ENCODE data around the gene CTBP2.
A peak's percentile ranks its signal among the peaks of the same experiment; 100 is the strongest.

CTBP2 gene

DNA sequence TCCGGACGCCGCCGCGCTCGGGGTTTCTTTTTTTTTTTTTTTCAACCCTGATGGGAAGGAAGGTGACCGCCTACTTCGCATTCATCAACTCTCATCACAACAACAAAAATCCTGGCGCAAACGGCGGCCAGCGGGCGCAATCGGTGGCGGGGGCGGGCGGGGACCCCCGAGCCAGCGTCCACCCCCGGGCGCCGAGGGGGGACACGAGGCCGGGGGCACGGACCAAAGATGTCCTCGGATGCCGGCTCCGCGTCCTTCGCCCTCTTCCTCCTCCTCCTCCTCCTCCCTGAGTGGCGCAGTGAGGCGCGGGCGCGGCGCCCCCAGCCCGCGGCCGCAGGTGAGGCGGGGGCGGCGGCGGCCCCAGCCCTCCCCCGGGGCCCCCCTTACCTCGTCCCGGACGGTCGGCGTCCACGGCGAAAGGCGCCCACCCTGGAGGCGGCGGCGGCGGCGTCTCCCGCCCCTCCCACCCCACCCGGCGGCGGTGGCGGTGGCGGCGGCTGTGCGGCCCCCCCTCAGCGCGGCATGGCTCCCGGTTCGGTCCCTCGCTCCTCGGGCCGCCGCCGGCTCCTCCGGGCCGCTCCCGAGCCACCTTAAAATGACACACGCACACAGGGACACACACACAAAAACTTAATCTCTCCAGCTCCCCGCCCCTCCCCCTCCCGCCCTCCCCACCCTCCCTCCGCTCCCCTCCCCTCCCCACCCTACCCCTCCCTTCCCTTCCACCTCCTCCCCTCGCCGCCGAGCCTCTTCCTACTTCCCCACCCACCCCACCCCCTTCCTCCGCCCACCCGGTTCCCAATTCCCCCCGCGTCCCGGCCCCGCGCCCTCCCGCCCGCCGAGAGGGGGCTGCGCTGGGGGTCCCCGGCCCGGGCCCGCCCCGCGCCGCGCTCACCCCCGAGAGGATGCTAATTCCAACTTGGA is at the start of gene CTBP2:
TSS of gene CTBP2 (minus strand) at position 632 of the 924 bp plus-strand sequence.
- peak; percentile 69 for DNase-seq (ENCODE audit: low read depth)

DNA sequence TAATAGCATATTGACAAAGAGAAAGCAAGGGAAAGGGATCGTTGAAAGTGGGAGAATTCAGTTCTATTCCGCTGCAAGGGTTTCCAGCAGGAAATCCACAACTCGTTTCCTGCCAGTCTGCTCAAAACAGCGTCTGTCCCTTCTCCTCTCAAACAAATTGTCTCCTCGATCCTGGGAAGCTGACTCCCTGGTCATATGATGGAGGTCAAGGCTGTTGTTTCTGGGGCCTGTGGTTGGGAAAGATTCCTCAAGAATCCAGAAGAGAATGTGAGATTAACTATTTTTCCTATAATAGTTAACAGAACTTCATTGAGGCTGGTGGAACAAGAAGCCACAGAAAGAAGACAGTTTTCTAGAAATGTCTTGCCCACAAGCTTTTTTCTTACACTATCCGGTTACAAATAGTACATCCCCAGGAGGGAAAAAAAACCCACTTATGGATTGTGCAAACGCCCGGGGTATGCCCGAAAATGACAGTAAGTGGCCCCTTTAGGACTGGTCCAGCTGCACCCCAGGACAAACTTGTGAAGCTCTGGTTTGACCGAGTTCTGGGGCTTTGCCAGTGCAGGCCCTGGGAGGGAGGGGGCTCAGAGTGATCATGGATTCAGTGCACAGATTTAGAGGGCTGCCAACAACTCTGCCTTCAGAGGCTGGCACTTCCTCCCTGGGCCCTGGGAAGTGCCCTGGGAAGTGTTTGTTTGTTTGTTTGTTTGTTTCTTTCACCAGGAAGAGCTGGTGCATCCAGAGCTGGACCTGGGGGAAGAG is 49.4 kb upstream of the CTBP2 start:
- DNase-seq (ENCODE audit: low read depth): no peak

DNA sequence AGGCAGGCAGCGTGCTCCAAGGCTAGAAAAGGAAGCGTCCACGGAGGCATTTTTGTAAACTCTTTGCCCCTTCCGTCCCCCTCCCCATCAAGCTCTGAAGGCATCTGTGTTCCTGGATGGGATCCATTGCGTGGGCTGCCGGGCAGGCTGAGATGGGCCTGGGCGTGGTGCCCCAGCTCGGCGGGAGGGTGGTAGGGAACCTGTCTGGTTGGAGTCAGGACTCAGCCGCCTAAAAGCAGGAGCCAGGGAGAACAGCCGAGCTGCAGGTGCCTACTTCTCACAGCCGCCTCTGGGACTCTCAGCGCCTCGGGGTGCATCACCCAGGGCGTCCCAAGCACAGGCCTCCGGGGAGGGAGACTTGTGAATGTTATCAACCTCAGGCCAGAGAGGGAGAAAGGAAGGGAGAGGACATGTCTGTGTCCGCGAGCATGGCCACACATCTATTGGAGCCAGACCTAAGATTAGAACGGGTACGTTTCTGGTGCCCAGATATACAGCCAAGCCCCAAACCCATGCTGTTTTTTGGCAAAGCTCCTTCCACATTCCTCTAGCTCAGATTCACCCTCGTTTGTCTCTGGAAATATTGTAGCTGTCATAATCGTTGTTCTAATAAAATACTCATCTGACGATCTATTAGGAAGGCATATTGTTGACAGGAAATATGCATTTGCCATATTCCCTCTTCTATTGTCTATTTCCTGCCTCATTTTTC is 48.6 kb upstream of the CTBP2 start:
- DNase-seq (ENCODE audit: low read depth): no peak

DNA sequence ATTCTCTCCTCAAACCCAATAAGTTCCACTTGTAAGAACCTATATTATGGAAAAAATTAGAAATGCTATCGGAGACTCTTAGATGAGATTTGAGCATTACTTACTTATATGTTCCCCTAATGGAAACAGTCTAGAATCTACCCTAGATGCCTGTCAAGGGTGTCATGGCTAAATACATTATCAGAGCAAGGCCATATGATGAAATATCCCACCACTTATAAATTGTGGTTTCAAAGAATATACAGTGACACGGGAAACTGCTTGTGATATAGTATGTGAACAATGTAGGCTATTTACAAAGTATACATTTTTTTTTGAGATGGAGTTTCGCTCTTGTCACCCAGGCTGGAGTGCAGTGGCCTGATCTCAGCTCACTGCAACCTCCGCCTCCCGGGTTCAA is 46.3 kb upstream of the CTBP2 start:
- peak; percentile 18 for DNase-seq (ENCODE audit: low read depth)

DNA sequence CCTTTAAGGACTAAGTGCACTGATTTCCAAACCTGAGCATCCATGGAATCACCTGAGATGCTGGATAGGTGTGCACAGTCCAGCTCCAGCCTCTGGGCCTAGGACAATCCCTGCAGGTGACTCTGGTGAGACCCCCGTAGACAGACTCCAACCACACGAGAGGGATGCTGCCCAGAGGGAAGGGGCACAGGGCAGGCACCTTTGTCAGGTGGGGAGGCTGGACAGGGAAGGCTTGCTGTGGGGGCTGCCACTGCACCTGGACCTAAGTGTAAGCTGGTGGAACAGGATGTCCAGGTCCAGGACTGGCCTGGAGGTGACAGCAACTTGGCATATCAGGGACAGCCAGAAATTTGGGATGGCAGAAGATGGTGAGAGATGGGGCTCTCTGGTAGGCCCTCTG is 45.1 kb upstream of the CTBP2 start:
- no peak for DNase-seq (ENCODE audit: low read depth)

DNA sequence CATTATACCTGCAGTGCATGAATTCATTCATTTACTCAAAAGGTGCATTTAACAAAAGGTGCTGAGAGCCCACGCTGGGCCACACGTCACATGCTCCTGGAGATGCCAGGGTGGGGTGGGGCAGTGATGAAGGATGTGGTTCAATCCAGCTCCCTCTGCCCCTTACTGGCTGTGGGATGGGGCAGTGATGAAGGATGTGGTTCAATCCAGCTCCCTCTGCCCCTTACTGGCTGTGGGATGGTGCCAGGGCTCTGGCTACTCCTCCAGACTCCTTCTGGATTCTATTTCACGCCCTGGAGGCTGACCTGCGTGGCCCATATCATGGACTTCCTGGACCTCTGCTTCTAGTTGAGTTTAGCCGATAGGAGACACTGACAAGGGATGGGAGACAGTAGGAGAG is 44.0 kb upstream of the CTBP2 start:
- no peak for DNase-seq (ENCODE audit: low read depth)

DNA sequence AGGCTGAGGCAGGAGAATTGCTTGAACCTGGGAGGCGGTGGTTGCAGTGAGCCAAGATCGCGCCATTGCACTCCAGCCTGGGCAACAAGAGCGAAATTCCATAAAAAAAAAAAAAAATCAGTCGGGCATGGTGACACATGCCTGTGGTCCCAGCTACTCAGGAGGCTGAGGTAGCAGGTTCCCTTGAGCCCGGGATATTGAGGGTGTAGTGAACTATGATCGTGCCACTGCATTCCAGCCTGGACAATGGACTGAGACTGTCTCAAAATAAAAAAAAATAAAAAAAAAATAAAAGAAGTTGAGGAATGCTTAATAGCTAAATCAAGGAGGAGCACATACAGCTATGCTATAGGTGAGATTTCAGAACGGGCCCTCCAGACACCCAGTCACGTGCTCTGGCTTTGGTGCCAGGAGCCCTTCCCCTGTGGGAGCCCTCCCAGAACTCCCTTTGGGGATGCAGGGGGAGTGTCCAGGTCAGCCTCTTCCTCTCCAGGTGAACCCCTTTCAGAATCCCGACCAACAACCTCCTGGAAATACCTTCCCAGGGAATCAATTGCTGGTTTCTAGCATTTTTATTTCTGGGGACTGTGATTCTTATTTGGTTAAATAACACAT is 42.9 kb upstream of the CTBP2 start:
- no peak for DNase-seq (ENCODE audit: low read depth)

DNA sequence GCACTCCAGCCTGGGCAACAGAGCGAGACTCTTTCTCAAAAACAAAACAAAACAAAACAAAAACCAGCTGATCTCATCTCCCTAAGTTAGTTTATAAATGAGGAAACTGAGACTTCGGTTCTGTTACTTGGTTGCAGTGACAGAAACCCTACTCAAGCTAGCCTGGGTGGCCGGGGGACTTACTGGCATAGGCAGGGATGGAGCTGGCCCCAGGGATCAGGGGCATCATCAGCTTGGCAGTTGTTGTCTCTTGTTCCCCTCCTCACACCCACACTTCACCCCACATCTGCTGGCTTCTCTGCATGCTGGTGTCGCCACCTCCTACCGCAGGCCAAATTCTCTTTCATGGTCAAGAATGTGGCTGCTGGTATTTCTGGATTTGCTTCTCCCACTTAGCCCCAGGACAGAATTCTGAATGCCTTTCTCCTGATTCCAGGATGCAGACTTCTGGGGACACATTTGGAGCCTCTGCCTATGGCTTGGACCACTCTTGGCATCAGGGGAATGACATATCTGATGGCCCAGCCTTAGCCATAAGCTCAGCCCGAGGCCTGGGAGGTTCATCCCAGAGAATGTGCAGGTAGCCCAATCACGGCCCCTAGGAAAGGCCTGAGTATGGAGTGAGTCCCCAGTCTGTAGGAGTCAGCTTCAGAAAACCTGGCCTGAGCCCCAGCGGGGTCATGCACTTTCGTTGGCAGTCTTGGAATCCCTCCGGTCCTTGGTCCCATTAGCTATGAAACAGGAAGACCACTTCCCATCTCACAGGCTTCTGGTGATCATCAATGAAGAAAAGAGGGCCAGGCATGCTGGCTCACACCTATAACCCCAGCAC is 41.6 kb upstream of the CTBP2 start:
- DNase-seq (ENCODE audit: low read depth): peak; percentile 24

DNA sequence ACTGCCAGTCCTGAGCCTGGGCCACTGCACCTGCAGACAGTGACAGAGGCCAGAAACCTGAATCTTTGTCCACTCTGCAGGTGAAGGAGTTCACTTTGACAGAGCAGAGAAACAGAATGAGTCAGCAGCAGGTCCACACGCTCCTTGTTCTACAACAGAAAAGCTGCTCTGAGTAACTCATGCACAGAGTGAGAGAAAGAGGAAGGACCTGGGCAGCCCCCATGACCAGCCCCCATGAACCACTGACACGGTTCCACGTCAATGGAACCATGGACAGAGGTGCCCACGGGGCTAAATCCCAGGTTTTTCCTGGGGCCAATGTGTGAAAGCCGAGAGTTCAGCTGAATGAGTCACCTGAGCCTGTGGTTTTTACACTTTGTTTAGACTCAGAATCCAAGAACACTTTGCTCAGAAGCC is 40.8 kb upstream of the CTBP2 start:
- DNase-seq (ENCODE audit: low read depth): peak; percentile 87

DNA sequence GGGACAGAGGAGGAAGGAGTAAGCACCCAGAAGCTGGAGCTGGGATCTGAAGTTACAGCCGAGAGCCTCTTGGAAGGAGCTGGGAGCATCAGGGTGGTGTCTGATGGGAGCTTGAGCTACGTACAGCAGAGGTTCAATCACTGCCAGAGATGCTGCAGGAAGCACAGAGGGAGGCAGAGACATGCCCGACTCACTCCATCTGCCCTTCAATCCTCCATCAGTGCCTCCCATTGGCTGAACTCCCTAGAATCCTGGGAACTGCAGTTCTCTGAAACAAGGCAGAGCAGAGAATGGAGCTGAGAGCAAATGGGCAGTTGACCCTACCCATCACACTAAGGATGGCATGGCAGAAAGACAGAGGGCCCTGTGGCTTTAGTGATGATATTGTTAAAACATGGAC is 40.0 kb upstream of the CTBP2 start:
- DNase-seq (ENCODE audit: low read depth): no peak

DNA sequence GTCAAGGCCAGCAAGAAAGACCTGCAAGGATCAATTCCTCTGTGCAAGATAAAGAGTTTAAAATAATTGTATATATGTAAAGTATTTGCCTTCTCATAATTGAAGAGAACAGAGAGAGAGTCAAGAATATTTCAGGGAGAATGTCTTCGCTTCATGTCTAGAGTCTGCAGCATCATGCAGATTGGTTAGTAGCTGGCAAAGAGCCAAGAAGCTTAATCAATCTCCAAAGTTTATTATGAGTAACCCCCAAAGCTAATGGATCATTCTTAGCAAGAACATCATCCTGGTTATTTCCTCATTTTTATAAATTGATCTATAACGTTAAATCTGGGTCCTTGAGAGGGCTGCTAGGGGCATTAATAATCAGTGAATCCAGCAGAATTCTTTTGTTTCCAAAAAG is 38.9 kb upstream of the CTBP2 start:
- no peak for DNase-seq (ENCODE audit: low read depth)

DNA sequence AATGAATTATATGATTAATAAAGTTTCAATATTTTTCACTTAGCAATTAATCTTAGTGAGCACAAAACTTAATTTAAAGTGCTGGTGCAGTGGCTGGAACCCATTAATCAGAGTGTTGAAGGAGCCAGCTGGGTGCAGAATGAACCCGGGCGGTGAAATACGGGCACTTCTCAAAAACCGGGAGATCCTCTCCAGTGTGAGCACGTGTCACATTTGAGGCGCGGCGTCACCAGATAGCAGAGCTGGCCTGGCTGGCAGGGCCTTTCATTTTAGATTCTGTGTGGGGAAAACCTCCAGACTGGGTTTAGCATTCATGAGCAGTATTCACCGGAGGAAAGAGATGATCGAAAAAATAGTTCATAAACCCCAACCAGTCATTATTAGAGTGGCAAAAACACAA is 34.5 kb upstream of the CTBP2 start:
- no peak for DNase-seq (ENCODE audit: low read depth)

DNA sequence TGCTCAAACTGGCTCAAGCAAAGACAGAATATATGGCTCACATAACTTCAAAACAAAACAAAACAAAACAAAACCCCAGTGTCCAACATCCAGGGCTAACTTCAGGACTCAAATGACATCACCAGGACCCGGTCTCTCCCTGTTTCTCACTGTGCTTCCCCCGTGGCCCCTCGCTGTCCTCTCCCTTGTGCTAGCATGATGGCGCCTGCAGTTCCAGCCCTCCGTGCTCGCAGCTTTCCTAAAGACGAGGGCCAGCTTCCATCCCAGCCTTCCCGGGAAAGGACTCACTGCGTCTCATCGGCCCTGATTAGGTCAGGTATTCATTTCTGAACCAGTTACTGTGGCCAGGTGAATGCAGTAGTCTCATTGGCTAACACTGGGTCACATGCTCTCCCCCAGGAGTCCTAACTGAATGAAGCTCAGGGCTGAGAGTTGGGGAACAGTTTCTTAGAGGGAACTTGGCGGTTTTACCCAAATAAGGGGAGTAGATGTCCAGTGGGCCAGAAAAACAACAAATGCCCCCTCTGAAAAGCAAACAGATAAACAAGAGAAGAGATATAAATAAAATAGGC is 33.0 kb upstream of the CTBP2 start:
- DNase-seq (ENCODE audit: low read depth): no peak

DNA sequence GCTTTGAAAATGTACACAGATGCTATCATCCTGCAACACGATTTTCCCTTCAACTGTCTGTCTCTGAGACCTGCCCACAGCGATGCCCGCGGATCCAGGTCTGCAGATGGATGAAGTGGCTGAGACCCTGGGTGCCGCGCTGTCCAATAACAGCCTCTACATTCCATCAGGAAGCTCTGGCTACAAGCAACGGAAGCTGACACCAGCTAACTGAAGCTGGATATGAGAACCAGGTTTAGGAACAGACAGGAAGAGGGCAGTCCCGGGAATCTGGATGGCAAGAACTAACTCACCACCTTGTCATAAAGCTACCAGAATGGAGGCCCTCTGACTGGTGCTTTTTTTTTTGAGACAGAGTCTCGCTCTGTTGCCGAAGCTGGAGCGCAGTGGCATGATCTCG is 32.3 kb upstream of the CTBP2 start:
- no peak for DNase-seq (ENCODE audit: low read depth)

DNA sequence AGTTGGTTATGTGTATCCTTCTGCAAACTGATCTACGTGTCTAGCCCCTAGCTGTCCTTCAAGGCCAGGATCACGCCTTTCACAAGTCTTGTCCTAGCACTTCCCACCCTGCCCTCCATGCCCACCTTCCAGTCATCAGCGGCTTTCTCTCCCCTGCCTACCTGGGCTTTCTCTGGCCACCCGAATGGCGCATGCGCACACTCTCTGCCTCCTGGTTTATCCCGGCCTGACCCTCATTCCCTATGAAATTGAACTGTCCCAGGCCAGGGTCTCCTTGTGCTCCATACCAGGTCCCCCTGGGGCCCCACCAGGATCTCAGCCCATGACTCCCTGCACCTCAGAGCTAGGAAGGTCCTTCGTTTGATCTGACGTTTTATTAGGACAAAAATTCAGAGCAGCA is 31.6 kb upstream of the CTBP2 start:
- DNase-seq (ENCODE audit: low read depth): no peak

DNA sequence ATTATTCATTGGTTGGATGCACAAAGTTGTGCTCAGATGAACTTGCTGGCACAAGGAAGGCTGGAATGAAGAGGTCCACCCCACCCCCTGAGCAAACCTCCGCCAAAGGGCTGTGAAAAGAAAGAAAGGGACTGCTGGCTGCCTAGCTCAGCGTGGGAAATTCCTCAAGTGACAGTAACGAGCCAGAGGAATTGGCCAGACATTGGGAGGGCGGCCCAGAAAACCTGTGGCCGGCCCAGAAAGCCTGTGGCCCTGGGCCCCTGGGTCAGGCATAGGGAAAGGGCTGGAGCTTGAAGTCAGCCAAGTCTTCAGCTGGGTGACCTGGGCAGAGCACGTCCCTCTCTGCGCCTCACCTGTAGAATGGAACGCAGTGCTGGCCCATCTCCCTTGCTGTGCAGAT is 30.6 kb upstream of the CTBP2 start:
- no peak for DNase-seq (ENCODE audit: low read depth)

DNA sequence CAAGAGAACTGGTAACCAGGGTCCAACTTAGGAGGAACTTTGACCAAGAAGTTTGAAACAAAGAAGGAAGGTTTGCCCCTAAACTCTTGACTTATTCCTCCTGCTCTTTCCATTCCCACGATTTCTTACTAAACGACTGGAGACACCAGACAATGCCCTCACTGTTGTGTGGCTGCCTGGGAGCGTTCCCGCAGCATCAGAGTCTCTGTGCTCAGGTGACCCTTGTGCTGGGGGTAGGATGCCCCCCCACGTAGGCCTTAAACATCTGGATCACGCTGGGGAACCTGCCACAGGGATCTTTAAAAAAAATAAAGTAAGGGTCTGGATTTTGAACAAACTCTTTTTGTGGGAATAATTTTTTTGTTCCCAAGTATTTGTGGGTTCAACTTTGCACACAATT is 30.1 kb upstream of the CTBP2 start:
- DNase-seq (ENCODE audit: low read depth): no peak

DNA sequence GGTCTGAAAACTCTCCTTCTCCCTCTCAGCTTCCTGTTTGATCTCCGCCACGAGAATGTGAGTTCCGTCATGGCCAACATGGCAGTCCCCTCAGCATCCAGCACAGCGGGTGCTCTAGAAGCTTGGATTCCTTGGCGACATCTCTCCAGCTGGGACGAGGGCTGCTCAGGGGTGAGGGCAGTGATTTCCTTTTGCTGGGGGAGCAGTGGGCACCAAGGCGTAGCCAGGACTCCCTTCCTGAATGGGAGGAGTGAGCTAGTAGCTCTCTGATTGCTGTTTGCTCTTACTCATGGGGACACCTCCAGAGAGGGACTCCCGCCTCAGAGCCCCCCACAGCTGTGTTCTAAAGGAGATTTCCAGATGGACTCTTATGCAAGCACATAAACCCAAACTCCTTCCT is 28.8 kb upstream of the CTBP2 start:
- DNase-seq (ENCODE audit: low read depth): no peak

DNA sequence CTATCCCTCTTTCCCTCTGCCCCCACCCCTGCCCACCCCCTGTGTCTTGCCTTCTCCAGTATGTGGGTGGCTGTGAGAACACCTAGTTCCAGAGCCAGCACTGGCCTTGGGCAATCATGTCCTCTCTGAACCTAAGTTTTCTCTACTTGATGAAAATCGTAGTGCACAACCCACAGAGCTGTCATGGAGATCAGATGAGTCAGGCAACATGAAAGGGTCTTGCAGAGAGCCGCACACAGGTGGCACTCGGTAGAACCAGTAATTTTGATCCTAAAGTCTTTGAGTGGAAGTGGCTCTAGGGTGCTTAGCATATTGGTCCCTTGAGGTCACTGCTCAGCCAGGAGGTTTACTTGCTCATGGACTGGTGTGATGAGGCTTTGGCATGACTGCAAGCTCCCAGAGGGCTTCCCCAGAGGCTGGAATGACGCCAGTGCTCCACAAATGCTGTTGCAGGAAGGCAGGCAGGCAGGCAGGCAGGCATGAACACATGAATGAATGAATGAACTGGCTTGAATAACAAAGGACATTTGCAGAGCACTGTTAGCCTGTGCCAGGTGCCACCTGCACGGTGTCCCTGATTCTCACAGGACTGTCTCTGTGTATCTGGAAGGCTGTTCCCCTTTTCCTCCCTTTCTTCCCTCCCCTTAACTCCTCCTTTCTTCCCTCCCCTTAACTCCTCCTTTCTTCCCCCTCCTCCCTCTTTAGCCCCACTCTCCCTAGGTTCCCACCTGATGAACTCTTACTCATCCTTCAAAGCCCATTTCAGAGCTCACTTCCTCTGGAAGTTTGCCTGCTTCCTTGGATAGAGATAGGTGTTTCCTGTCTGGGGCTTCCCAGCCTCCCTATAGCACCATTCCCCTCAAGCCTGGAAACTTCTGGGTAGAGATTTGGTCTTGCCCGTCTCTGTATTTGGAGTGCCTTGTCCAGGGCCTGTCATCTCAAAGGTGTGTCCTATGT is 27.2 kb upstream of the CTBP2 start:
- DNase-seq (ENCODE audit: low read depth): no peak
